Activated naive CD4-positive, alpha-beta T cell treated with anti-CD3 and anti-CD28 coated beads for 36 hours (primary cell): ENCODE measurements around the gene DAPP1. TPM values are rescaled to one million over a fixed set of nuclear protein-coding genes. Genes with fewer than 3 reads are reported as not detected.

Source experiments
- CTCF ChIA-PET: fragments of 350-600 bp; sonication (Branson Sonifier 250); formaldehyde crosslinking; loops from one replicate; lab custom pipeline; 2021; ENCODE audit warnings: antibody characterized with exemption; lab: Charles Lee
- DNase-seq: peaks from one replicate; pipeline ENCODE4 v3.0.0-alpha.2; 2020
- H3K27ac Mint-ChIP-seq: one replicate; pipeline ENCODE4 v1.8.0; 2021; ENCODE audit warnings: mild to moderate bottlenecking, mixed read lengths
- H3K27me3 Mint-ChIP-seq: one replicate; pipeline ENCODE4 v1.8.0; 2021; ENCODE audit warnings: low read depth, mixed read lengths
- H3K36me3 Mint-ChIP-seq: one replicate; pipeline ENCODE4 v1.8.0; 2021; ENCODE audit warnings: low read depth, mixed read lengths
- H3K4me1 Mint-ChIP-seq: one replicate; pipeline ENCODE4 v1.8.0; 2021; ENCODE audit warnings: low read depth, mixed read lengths
- H3K4me3 Mint-ChIP-seq: one replicate; pipeline ENCODE4 v1.8.0; 2021; ENCODE audit warnings: mild to moderate bottlenecking, moderate library complexity, mixed read lengths
- H3K9me3 Mint-ChIP-seq: one replicate; pipeline ENCODE4 v1.8.0; 2021; ENCODE audit warnings: mixed read lengths
- intact Hi-C: fragments of 100-400 bp; cut with micrococcal nuclease; formaldehyde crosslinking; loops from one replicate; pipeline ENCODE4 v1.15.1; 2023
- total RNA-seq, 2 experiments: library from RNA; stranded (reverse); gene quantifications; one replicate each; pipeline ENCODE4 v1.2.3, GENCODE V29; 2021

DAPP1 gene
- total RNA-seq, 2 experiments from 2014 or later = 24.4 to 25.8 TPM

- H3K9me3 Mint-ChIP-seq = no peaks in the 10 kb centered on the region
- peak overlapping the region; percentile 71 for H3K27ac Mint-ChIP-seq
- H3K4me1 Mint-ChIP-seq = peaks cover 63% of the 10 kb centered on the region
- intact Hi-C loops = loop anchor here (1.0 to 10.0 kb wide), 4 partner anchors 8 to 925 kb away; no protein-coding TSS in a partner anchor
- H3K4me3 Mint-ChIP-seq = peak overlapping the region; percentile 16
- peak; percentile 48 for DNase-seq
- no peaks in the 10 kb centered on the region for H3K27me3 Mint-ChIP-seq
- peaks cover 30% of the 10 kb centered on the region for H3K36me3 Mint-ChIP-seq
- CTCF ChIA-PET = interaction anchor here (0.7 to 5.3 kb wide), 3 partner anchors 9 to 44 kb away, joined by 3 to 18 read pairs (median 3); no protein-coding TSS in a partner anchor
Measured at GRCh38 chr4:99856166-99856565, 39.5 kb downstream of the DAPP1 start.

- CTCF ChIA-PET = interaction anchor here (0.5 to 5.3 kb wide), 7 partner anchors 10 to 335 kb away, joined by 3 to 18 read pairs (median 3); no protein-coding TSS in a partner anchor
- peak overlapping the region; percentile 9 for H3K4me3 Mint-ChIP-seq
- H3K4me1 Mint-ChIP-seq = peaks cover 64% of the 10 kb centered on the region
- H3K36me3 Mint-ChIP-seq = peaks cover 36% of the 10 kb centered on the region
- H3K27me3 Mint-ChIP-seq = no peaks in the 10 kb centered on the region
- no peaks in the 10 kb centered on the region for H3K9me3 Mint-ChIP-seq
- intact Hi-C loops = loop anchor here (2.0 to 10.0 kb wide), 3 partner anchors 17 to 927 kb away; no protein-coding TSS in a partner anchor
- no peak for DNase-seq
- peak overlapping the region; percentile 71 for H3K27ac Mint-ChIP-seq
Measured at GRCh38 chr4:99857307-99857706, 40.7 kb downstream of the DAPP1 start.

GRCh38 chr4:99859618-99860017, 43.0 kb downstream of the DAPP1 start:
- Mint-ChIP-seq H3K9me3 (no peaks in the 10 kb centered on the region), H3K4me1 (peaks cover 48% of the 10 kb centered on the region), H3K36me3 (peaks cover 22% of the 10 kb centered on the region), H3K27ac (no peak overlapping the region), H3K27me3 (no peaks in the 10 kb centered on the region), H3K4me3 (no peak overlapping the region)
- CTCF ChIA-PET = interaction anchor here (5.3 kb wide), 1 partner anchor 47 kb away, joined by 18 read pairs; no protein-coding TSS in a partner anchor
- no peak for DNase-seq
- intact Hi-C loops = loop anchor here (2.0 to 10.0 kb wide), 2 partner anchors 13 to 705 kb away; no protein-coding TSS in a partner anchor

DNA sequence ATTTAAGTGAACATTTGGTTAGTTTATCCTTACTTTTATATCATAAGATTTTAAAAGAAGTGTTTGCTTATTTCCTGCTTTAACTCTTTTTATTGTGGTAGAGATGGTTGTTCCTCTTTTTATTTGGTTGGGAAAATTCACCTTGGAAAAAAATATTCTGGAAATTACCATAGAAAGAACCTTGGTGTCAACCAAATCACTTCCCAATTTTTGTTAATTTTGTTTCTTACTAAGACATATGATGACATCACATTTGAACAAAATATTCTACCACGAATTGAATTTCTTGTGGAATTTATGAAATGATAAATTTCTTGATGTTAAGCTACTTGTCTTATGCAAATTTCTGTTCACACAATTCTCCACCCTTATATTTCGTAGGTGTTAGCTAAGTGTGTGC, 43.9 kb downstream of the DAPP1 start:
- Mint-ChIP-seq H3K36me3 (peaks cover 22% of the 10 kb centered on the region), H3K4me1 (peaks cover 39% of the 10 kb centered on the region), H3K27me3 (no peaks in the 10 kb centered on the region), H3K27ac (no peak overlapping the region), H3K9me3 (no peaks in the 10 kb centered on the region), H3K4me3 (no peak overlapping the region)
- CTCF ChIA-PET = interaction anchor here (0.6 to 5.3 kb wide), 2 partner anchors 48 to 391 kb away, joined by 3 to 18 read pairs; no protein-coding TSS in a partner anchor
- DNase-seq = no peak
- intact Hi-C loops = loop anchor here (2.0 kb wide), 1 partner anchor 14 kb away; no protein-coding TSS in a partner anchor

GRCh38 chr4:99861120-99861905, 44.7 kb downstream of the DAPP1 start:
- peaks cover 32% of the 10 kb centered on the region for H3K4me1 Mint-ChIP-seq
- peaks cover 24% of the 10 kb centered on the region for H3K36me3 Mint-ChIP-seq
- H3K9me3 Mint-ChIP-seq = no peaks in the 10 kb centered on the region

GRCh38 chr4:99863804-99864203, 47.2 kb downstream of the DAPP1 start:
- no peaks in the 10 kb centered on the region for H3K27me3 Mint-ChIP-seq
- CTCF ChIA-PET = interaction anchor here (1.2 kb wide), 1 partner anchor 55 kb away, joined by 5 read pairs; no protein-coding TSS in a partner anchor
- no peak overlapping the region for H3K4me3 Mint-ChIP-seq
- no peak overlapping the region for H3K27ac Mint-ChIP-seq
- H3K9me3 Mint-ChIP-seq = no peaks in the 10 kb centered on the region
- peaks cover 20% of the 10 kb centered on the region for H3K4me1 Mint-ChIP-seq
- DNase-seq = no peak
- intact Hi-C loops = no loop called here
- peaks cover 28% of the 10 kb centered on the region for H3K36me3 Mint-ChIP-seq

More at GRCh38 chr4:99861120-99861905, 44.7 kb downstream of the DAPP1 start:
- intact Hi-C loops = loop anchor here (1.0 to 2.0 kb wide), 2 partner anchors 9 to 15 kb away; no protein-coding TSS in a partner anchor
- peak; percentile 33 for DNase-seq
- CTCF ChIA-PET = interaction anchor here (0.6 to 5.3 kb wide), 3 partner anchors 49 to 392 kb away, joined by 3 to 18 read pairs (median 3); no protein-coding TSS in a partner anchor
- Mint-ChIP-seq H3K27ac (peak overlapping the region; percentile 6), H3K4me3 (no peak overlapping the region), H3K27me3 (no peaks in the 10 kb centered on the region)

DNA sequence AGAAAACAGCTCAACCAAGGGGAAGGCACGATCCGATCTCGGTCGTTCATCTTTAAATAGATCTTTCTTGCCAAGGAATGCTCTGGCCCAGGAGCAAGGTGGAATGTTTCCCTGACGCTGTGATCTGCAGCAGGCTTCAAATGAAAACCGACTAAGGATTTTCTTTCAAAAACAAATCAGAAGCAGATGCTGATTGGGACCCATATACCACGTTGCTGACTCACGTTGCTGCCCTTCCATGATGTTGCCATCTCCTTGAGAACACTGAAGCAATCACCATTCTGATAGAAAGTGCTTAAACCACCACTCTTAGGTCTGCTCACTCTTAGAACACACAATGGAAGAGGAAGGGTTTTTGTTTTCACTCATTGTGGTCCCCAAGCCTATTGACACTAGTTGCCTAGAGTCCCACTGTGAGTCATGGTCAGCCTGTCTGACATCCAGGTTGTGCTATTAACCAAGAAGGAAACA, 51.5 kb downstream of the DAPP1 start:
- H3K27ac Mint-ChIP-seq = no peak overlapping the region
- no peak overlapping the region for H3K4me3 Mint-ChIP-seq
- H3K36me3 Mint-ChIP-seq = peaks cover 25% of the 10 kb centered on the region
- intact Hi-C loops = no loop called here
- CTCF ChIA-PET = no interaction called here
- H3K9me3 Mint-ChIP-seq = no peaks in the 10 kb centered on the region
- no peak for DNase-seq
- H3K27me3 Mint-ChIP-seq = no peaks in the 10 kb centered on the region
- H3K4me1 Mint-ChIP-seq = peaks cover 7% of the 10 kb centered on the region

GRCh38 chr4:99872570-99872969, 55.9 kb downstream of the DAPP1 start:
- Mint-ChIP-seq H3K36me3 (peaks cover 14% of the 10 kb centered on the region), H3K27ac (no peak overlapping the region), H3K4me3 (no peak overlapping the region), H3K9me3 (no peaks in the 10 kb centered on the region), H3K27me3 (no peaks in the 10 kb centered on the region), H3K4me1 (peaks cover 5% of the 10 kb centered on the region)
- intact Hi-C loops = no loop called here
- CTCF ChIA-PET = interaction anchor here (0.6 kb wide), 2 partner anchors 46 to 350 kb away, joined by 3 read pairs; no protein-coding TSS in a partner anchor
- no peak for DNase-seq

DNA sequence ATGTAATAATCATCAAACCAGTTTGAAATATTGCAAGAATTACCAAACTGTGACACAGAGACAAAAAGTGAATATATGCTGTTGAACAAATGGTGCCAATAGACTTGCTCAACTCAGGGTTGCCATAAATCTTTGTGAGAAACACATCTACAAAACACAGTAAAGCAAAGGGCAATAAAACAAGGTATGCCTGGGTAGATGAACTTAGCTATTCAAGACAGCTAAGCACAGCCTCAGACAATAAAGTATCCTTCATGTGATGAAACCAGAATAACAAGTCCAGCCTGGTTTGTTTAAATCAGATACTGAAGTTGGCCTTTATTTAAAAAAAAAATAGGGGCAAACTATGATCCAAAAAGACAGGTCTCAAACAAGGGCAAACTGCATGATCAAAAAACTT, 58.4 kb downstream of the DAPP1 start:
- no peak overlapping the region for H3K4me3 Mint-ChIP-seq
- CTCF ChIA-PET = interaction anchor here (0.6 to 1.6 kb wide), 3 partner anchors 10 to 817 kb away, joined by 3 to 5 read pairs (median 4); no protein-coding TSS in a partner anchor
- no peak overlapping the region for H3K27ac Mint-ChIP-seq
- H3K9me3 Mint-ChIP-seq = no peaks in the 10 kb centered on the region
- intact Hi-C loops = no loop called here
- peaks cover 11% of the 10 kb centered on the region for H3K36me3 Mint-ChIP-seq
- DNase-seq = no peak
- no peaks in the 10 kb centered on the region for H3K4me1 Mint-ChIP-seq
- no peaks in the 10 kb centered on the region for H3K27me3 Mint-ChIP-seq

DNA sequence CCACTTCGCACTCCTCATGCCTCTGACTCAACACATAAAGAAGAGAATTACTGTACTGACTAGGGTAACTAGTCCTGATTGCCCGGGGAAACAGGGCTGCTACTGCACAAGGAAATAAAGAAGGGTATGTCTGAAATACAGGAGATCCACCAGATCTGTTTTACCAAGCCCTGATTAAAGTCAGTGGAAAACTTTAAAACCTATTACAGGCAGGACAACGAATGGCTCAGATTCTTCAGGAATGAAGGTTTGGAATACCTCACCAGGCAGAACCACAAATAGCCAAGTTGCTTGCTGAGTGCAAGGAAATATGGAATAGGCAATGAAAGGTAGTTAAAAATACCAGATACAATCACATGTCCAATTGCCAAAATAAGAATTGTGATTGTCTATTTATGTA, 60.3 kb downstream of the DAPP1 start:
- Mint-ChIP-seq H3K4me3 (no peak overlapping the region), H3K27me3 (no peaks in the 10 kb centered on the region), H3K9me3 (no peaks in the 10 kb centered on the region), H3K36me3 (peaks cover 15% of the 10 kb centered on the region), H3K27ac (no peak overlapping the region), H3K4me1 (no peaks in the 10 kb centered on the region)
- DNase-seq = no peak
- CTCF ChIA-PET = no interaction called here
- intact Hi-C loops = no loop called here

GRCh38 chr4:99878604-99879003, 62.0 kb downstream of the DAPP1 start:
- DNase-seq = no peak
- H3K9me3 Mint-ChIP-seq = no peaks in the 10 kb centered on the region
- intact Hi-C loops = no loop called here
- no peaks in the 10 kb centered on the region for H3K4me1 Mint-ChIP-seq
- peaks cover 9% of the 10 kb centered on the region for H3K36me3 Mint-ChIP-seq
- H3K27ac Mint-ChIP-seq = no peak overlapping the region
- H3K4me3 Mint-ChIP-seq = no peak overlapping the region
- H3K27me3 Mint-ChIP-seq = no peaks in the 10 kb centered on the region
- CTCF ChIA-PET = no interaction called here

DNA sequence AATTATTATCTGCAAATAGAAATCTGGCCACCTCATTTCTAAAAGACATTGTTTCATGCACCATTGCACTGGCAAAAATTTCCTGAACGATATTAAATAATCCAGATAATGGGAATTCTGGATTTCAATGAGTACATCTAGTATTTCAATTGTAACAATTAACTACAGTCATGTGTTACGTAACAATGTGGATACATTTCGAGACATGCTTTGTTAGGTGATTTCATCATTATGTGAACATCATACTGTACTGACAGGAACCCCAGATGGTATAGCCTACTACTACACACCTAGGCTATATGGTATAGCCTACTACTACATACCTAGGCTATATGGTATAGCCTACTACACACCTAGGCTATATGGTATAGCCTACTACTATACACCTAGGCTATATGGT, 62.8 kb downstream of the DAPP1 start:
- H3K4me1 Mint-ChIP-seq = no peaks in the 10 kb centered on the region
- H3K27ac Mint-ChIP-seq = no peak overlapping the region
- peaks cover 12% of the 10 kb centered on the region for H3K36me3 Mint-ChIP-seq
- no peaks in the 10 kb centered on the region for H3K9me3 Mint-ChIP-seq
- CTCF ChIA-PET = interaction anchor here (1.1 kb wide), 1 partner anchor 68 kb away, joined by 7 read pairs; no protein-coding TSS in a partner anchor
- intact Hi-C loops = no loop called here
- H3K4me3 Mint-ChIP-seq = no peak overlapping the region
- H3K27me3 Mint-ChIP-seq = no peaks in the 10 kb centered on the region
- DNase-seq = no peak
